MCF 10A (cell line): Measurements from ENCODE around the gene PHLPP1. TPM values are rescaled to one million over a fixed set of nuclear protein-coding genes. Genes with fewer than 3 reads are reported as not detected.

Experiments used
- BruUV-seq: library from RNA; stranded (reverse); fragments of 400-500 nt; replicated peaks from 2 replicates; lab custom pipeline; 2021; lab: Mats Ljungman, UMichigan
- CTCF ChIA-PET: fragments of 300-600 bp; sonication (Branson Sonifier 250); formaldehyde crosslinking; extraction: SDS; loops from one replicate; lab custom pipeline; 2021; ENCODE audit warnings: antibody characterized with exemption, inconsistent platforms; lab: Yijun Ruan, JAX
- POLR2A ChIA-PET: fragments of 300-600, 350-650 bp; sonication (Branson Sonifier 250); formaldehyde crosslinking; extraction: SDS; loops from one replicate; lab custom pipeline; 2020; ENCODE audit warnings: antibody characterized with exemption, inconsistent platforms; lab: Yijun Ruan, JAX
- DNase-seq: peaks from one replicate; pipeline ENCODE4 v3.0.0-alpha.2; 2018; ENCODE audit not compliant: unreplicated experiment
- H3K27ac Mint-ChIP-seq: one replicate; pipeline ENCODE4 v1.8.0; 2022; ENCODE audit warnings: mild to moderate bottlenecking, low read depth, mixed read lengths; ENCODE audit not compliant: unreplicated experiment
- H3K27me3 Mint-ChIP-seq: one replicate; pipeline ENCODE4 v1.8.0; 2022; ENCODE audit warnings: mixed read lengths; ENCODE audit not compliant: insufficient read depth, unreplicated experiment
- H3K36me3 Mint-ChIP-seq: one replicate; pipeline ENCODE4 v1.8.0; 2022; ENCODE audit warnings: mild to moderate bottlenecking, moderate library complexity, mixed read lengths; ENCODE audit not compliant: insufficient read depth, unreplicated experiment
- H3K4me1 Mint-ChIP-seq: one replicate; pipeline ENCODE4 v1.8.0; 2022; ENCODE audit warnings: mixed read lengths; ENCODE audit not compliant: insufficient read depth, unreplicated experiment
- H3K4me3 Mint-ChIP-seq: one replicate; pipeline ENCODE4 v1.8.0; 2022; ENCODE audit warnings: mild to moderate bottlenecking, moderate library complexity, mixed read lengths; ENCODE audit not compliant: unreplicated experiment
- H3K9me3 Mint-ChIP-seq: one replicate; pipeline ENCODE4 v1.8.0; 2022; ENCODE audit warnings: mixed read lengths; ENCODE audit not compliant: unreplicated experiment
- intact Hi-C: fragments of 100-400 bp; cut with micrococcal nuclease; formaldehyde crosslinking; loops from 2 replicates; pipeline ENCODE4 v1.14.1; 2022
- total RNA-seq: library from RNA; stranded (reverse); gene quantifications from 2 replicates; pipeline ENCODE4 v1.2.3, GENCODE V29; 2022
- TF ChIP-seq, protein P1 (sequence below): fragments of 200-600 bp; IDR thresholded peaks from one replicate; pipeline ENCODE4 v1.8.0; 2022; ENCODE audit warnings: antibody characterized with exemption, mild to moderate bottlenecking; ENCODE audit not compliant: unreplicated experiment

PHLPP1 gene
- total RNA-seq, 1 experiment from 2014 or later, result 13.1 TPM

DNA sequence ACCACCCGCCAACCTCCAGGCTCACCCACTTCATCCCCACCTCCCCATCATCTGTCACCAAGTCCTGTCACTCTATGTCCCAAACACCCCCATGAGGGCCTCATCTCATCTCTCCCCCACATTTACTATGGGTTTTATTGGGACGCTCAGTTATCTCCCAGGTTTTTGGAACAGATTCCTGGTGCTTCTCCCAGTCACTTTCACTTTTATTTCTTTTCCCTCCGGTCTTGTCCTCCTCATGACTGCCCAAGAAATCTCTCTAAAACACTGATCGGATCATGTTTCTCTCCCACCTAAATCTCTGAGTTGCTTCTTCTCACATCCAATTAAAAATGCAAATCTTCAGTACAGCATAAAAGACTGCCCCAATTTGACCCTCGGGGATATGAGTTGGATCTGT lies 273.1 kb downstream of the PHLPP1 start:
- no peaks in the 10 kb centered on the region for H3K36me3 Mint-ChIP-seq
- H3K4me1 Mint-ChIP-seq, result peaks cover 6% of the 10 kb centered on the region
- ChIA-PET CTCF (no interaction called here), POLR2A (no interaction called here)
- TF ChIP-seq, protein P1, sequence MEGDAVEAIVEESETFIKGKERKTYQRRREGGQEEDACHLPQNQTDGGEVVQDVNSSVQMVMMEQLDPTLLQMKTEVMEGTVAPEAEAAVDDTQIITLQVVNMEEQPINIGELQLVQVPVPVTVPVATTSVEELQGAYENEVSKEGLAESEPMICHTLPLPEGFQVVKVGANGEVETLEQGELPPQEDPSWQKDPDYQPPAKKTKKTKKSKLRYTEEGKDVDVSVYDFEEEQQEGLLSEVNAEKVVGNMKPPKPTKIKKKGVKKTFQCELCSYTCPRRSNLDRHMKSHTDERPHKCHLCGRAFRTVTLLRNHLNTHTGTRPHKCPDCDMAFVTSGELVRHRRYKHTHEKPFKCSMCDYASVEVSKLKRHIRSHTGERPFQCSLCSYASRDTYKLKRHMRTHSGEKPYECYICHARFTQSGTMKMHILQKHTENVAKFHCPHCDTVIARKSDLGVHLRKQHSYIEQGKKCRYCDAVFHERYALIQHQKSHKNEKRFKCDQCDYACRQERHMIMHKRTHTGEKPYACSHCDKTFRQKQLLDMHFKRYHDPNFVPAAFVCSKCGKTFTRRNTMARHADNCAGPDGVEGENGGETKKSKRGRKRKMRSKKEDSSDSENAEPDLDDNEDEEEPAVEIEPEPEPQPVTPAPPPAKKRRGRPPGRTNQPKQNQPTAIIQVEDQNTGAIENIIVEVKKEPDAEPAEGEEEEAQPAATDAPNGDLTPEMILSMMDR, result no peak
- H3K9me3 Mint-ChIP-seq, result no peaks in the 10 kb centered on the region
- no peak overlapping the region for H3K4me3 Mint-ChIP-seq
- BruUV-seq, result no TSS peak
- H3K27ac Mint-ChIP-seq, result no peak overlapping the region
- DNase-seq, result no peak
- intact Hi-C loops, result no loop called here
- peaks cover 5% of the 10 kb centered on the region for H3K27me3 Mint-ChIP-seq

DNA sequence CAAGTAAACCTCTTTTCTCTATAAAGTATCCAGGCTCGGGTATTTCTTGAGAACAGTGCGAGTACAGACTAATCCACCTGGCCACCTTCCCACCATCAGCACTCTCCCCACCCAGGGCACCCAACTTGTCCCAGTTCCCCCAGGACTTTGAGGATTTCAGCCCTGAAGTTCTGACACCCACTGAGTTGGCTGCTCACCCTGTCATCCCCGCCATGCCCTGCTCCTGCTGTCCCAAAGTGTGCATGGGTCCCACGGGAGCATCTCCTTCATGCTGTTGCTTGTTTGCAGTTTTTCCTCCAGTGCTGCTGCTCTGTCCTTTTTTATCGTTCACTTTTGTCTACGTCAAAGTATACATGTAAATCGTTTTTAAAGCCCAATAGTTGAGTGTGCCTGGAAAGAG lies 273.9 kb downstream of the PHLPP1 start:
- Mint-ChIP-seq H3K9me3 (no peaks in the 10 kb centered on the region), H3K27me3 (peaks cover 13% of the 10 kb centered on the region), H3K4me3 (no peak overlapping the region), H3K4me1 (peaks cover 6% of the 10 kb centered on the region), H3K36me3 (no peaks in the 10 kb centered on the region), H3K27ac (no peak overlapping the region)
- intact Hi-C loops, result no loop called here
- BruUV-seq, result no TSS peak
- ChIA-PET CTCF (interaction anchor here (0.6 to 1.2 kb wide), 2 partner anchors 329 to 403 kb away, joined by 3 to 4 read pairs; no protein-coding TSS in a partner anchor), POLR2A (no interaction called here)
- DNase-seq, result no peak
- TF ChIP-seq, protein P1, result no peak

- no TSS peak for BruUV-seq
- ChIA-PET CTCF (interaction anchor here (1.5 kb wide), 1 partner anchor 9 kb away, joined by 4 read pairs; no protein-coding TSS in a partner anchor), POLR2A (no interaction called here)
- Mint-ChIP-seq H3K4me1 (peaks cover 6% of the 10 kb centered on the region), H3K9me3 (no peaks in the 10 kb centered on the region), H3K27me3 (peaks cover 13% of the 10 kb centered on the region), H3K4me3 (no peak overlapping the region), H3K36me3 (no peaks in the 10 kb centered on the region), H3K27ac (no peak overlapping the region)
- intact Hi-C loops, result no loop called here
- DNase-seq, result no peak
- TF ChIP-seq, protein P1, result no peak
These were observed 275.3 kb downstream of the PHLPP1 start for GRCh38 chr18:62990653-62991052.

GRCh38 chr18:62991389-62991788 lies 276.0 kb downstream of the PHLPP1 start:
- peaks cover 6% of the 10 kb centered on the region for H3K4me1 Mint-ChIP-seq
- intact Hi-C loops, result no loop called here
- CTCF ChIA-PET, result interaction anchor here (1.5 kb wide), 1 partner anchor 10 kb away, joined by 4 read pairs; no protein-coding TSS in a partner anchor
- no peak overlapping the region for H3K4me3 Mint-ChIP-seq
- H3K27me3 Mint-ChIP-seq, result peaks cover 13% of the 10 kb centered on the region
- H3K27ac Mint-ChIP-seq, result no peak overlapping the region
- H3K9me3 Mint-ChIP-seq, result no peaks in the 10 kb centered on the region
- H3K36me3 Mint-ChIP-seq, result no peaks in the 10 kb centered on the region
- POLR2A ChIA-PET, result no interaction called here
- TF ChIP-seq, protein P1, result no peak
- no peak for DNase-seq
- no TSS peak for BruUV-seq
